ENCODE results near the gene TNFSF15. TPM values are rescaled to one million over a fixed set of nuclear protein-coding genes. Genes with fewer than 3 reads are reported as not detected.

TNFSF15 gene
- total RNA-seq, 2 donors from 2014 or later = 1.7 to 9.0 TPM

DNA sequence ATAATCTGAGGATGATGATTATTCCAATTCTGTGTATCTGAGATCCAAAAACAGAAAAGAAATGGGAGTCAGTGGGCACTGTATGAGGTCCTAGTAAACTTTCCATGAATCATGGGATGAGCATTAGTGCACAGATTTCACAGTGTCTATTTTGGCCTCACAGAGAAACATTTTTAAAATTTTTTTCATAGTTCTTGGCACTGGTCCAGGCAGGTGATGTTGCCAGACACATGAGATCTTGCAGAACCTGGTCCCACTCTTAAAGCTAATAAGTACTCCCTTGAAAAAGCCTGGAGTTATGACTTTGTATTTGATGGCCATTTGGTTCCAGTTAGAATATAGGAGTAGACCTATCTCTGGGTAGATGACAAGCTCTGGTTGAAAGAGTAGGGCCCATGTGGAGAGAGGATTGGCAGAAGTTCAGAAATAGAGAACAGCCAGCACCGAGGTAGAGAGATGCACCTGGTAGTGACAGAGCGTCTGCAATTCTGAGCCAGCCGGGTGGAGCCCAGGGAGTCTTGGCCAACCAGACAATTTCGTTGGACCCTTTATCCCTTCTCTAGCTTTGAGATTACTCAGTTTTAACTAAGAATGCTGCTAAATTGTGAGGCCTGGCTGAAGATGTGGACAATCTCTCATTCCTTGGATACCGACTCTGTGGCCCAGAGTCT is 6.3 kb upstream of the TNFSF15 start:
- Histone ChIP-seq H3K4me3 (no peak overlapping the region), H3K4me1 (replicated peaks) (no peaks in the 10 kb centered on the region), H3K36me3 (no peaks in the 10 kb centered on the region), H3K27me3 (replicated peaks; ENCODE audit: insufficient read depth) (no peaks in the 10 kb centered on the region), H3K27ac (no peak overlapping the region), H3K9me3 (no peaks in the 10 kb centered on the region)
- DNase-seq (ENCODE audit: low spot score) = no peak
- 83% methylated on average over 5 of the region's 5 CpGs for WGBS
- intact Hi-C loops (cut with DNase I) = no loop called here
- no peak for TF ChIP-seq POLR2A (IDR thresholded peaks at IDR 0.05)
- no peak for TF ChIP-seq POLR2AphosphoS5 (IDR thresholded peaks at IDR 0.05)
- TF ChIP-seq, protein P1, sequence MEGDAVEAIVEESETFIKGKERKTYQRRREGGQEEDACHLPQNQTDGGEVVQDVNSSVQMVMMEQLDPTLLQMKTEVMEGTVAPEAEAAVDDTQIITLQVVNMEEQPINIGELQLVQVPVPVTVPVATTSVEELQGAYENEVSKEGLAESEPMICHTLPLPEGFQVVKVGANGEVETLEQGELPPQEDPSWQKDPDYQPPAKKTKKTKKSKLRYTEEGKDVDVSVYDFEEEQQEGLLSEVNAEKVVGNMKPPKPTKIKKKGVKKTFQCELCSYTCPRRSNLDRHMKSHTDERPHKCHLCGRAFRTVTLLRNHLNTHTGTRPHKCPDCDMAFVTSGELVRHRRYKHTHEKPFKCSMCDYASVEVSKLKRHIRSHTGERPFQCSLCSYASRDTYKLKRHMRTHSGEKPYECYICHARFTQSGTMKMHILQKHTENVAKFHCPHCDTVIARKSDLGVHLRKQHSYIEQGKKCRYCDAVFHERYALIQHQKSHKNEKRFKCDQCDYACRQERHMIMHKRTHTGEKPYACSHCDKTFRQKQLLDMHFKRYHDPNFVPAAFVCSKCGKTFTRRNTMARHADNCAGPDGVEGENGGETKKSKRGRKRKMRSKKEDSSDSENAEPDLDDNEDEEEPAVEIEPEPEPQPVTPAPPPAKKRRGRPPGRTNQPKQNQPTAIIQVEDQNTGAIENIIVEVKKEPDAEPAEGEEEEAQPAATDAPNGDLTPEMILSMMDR (IDR thresholded peaks at IDR 0.05) = no peak

DNA sequence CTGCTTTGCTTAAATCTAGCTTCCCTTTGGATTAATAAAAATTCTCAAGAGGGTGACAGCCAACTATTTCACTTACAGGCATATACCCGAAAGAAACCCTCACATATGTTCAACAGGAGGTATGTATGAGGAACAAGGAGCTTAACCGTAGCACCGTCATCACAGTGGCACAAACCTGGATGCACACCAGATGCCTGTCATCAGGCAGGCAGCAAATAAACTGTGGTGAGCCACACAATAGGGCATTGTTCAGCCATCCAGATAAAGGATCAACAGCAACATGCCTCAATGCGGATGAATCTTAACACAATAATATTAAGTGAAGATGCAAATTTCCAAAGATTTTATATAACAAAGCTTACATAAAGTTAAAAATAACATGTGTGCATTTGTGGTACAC is 5.5 kb upstream of the TNFSF15 start:
- TF ChIP-seq, protein P1 (IDR thresholded peaks at IDR 0.05) = no peak
- TF ChIP-seq POLR2AphosphoS5 (IDR thresholded peaks at IDR 0.05) = peak; percentile 20
- H3K9me3 ChIP-seq = no peaks in the 10 kb centered on the region
- H3K27me3 ChIP-seq (replicated peaks; ENCODE audit: insufficient read depth) = no peaks in the 10 kb centered on the region
- no peak overlapping the region for H3K4me3 ChIP-seq
- intact Hi-C loops (cut with DNase I) = no loop called here
- H3K27ac ChIP-seq = no peak overlapping the region
- WGBS = 49% methylated on average over 4 of the region's 4 CpGs
- H3K36me3 ChIP-seq = no peaks in the 10 kb centered on the region
- no peaks in the 10 kb centered on the region for H3K4me1 ChIP-seq (replicated peaks)
- peak; percentile 47 for DNase-seq (ENCODE audit: low spot score)

DNA sequence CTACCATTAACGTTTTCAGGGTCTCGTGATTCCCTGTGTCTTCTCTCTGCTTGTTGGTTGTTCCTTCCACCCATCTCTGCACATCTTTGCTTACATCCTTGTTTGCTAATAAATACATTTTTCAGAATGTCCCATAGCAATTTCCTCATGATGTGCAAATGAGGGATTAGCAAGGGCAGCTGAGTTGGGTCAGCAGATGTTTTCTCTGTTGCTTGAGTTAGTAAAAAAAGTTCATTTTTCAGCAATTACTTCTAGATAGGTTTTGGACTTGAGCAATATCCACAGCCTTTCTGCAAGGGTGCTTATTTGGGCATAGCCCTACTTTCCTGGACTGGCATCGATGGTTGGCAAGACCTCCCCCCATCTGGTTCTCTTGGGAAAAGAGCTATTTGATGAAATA is 4.8 kb upstream of the TNFSF15 start:
- Histone ChIP-seq H3K27me3 (replicated peaks; ENCODE audit: insufficient read depth) (no peaks in the 10 kb centered on the region), H3K36me3 (no peaks in the 10 kb centered on the region), H3K27ac (no peak overlapping the region), H3K4me3 (no peak overlapping the region), H3K4me1 (replicated peaks) (no peaks in the 10 kb centered on the region), H3K9me3 (no peaks in the 10 kb centered on the region)
- WGBS = 92% methylated on average over 3 of the region's 3 CpGs
- TF ChIP-seq POLR2AphosphoS5 (IDR thresholded peaks at IDR 0.05) = no peak
- no peak for TF ChIP-seq POLR2A (IDR thresholded peaks at IDR 0.05)
- TF ChIP-seq, protein P1 (IDR thresholded peaks at IDR 0.05) = no peak
- intact Hi-C loops (cut with DNase I) = no loop called here
- no peak for DNase-seq (ENCODE audit: low spot score)

DNA sequence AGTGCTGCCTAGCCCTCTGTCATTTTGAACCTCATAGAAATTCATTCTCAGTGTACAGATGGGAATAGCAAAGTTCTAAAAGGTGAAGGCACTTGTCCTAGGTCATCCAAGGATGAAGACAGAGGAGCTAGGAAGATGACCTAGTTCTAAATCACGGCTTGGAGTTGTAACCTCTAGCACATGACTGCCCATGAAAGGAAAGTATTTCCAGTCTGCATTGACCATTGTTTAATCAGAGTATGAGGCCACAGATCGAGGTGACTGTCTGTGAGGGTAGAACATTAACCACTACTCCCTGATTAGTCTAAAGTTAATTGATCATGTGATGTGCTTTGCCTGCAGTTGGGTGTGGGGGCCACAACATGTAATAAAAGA is 674 bp upstream of the TNFSF15 start:
- intact Hi-C loops (cut with DNase I) = no loop called here
- 11% methylated on average over 2 of the region's 2 CpGs for WGBS

DNA sequence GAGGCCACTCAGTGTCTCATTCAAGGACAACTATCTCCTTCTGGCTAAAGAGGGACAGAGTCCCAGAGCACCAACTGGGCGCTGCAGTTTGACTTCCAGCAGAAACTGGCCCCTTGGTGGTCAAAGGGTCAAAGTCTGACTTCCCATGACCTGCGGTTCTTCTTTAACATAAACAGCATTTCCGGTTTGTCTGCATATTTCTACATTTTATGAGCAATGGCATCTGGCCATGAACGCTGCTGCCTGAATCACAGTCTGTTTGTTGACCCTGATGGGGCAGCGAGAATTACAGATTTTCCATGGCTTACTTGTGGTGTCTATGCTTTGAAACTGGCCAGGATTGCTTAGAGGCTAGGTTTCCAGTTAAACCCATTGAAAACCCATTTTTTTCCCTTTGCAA is 1.3 kb downstream of the TNFSF15 start:
- no peak overlapping the region for H3K4me3 ChIP-seq
- H3K27ac ChIP-seq = peak overlapping the region; percentile 63 to 65
- H3K36me3 ChIP-seq = no peaks in the 10 kb centered on the region
- intact Hi-C loops (cut with DNase I) = no loop called here
- H3K4me1 ChIP-seq (replicated peaks) = peaks cover 3% of the 10 kb centered on the region
- DNase-seq (ENCODE audit: low spot score) = peak; percentile 86
- no peaks in the 10 kb centered on the region for H3K27me3 ChIP-seq (replicated peaks; ENCODE audit: insufficient read depth)
- TF ChIP-seq, protein P1 (IDR thresholded peaks at IDR 0.05) = no peak
- TF ChIP-seq POLR2AphosphoS5 (IDR thresholded peaks at IDR 0.05) (peak; percentile 88), POLR2A (IDR thresholded peaks at IDR 0.05) (peak; percentile 5)
- 29% methylated on average over 5 of the region's 5 CpGs for WGBS
- H3K9me3 ChIP-seq = no peaks in the 10 kb centered on the region

More for the DNA sequence above, 674 bp upstream of the TNFSF15 start:
- TF ChIP-seq POLR2A (IDR thresholded peaks at IDR 0.05) = no peak
- TF ChIP-seq POLR2AphosphoS5 (IDR thresholded peaks at IDR 0.05) = no peak
- TF ChIP-seq, protein P1 (IDR thresholded peaks at IDR 0.05) = no peak
- Histone ChIP-seq H3K4me3 (no peak overlapping the region), H3K27me3 (replicated peaks; ENCODE audit: insufficient read depth) (no peaks in the 10 kb centered on the region), H3K36me3 (no peaks in the 10 kb centered on the region), H3K27ac (peak overlapping the region; percentile 63 to 65), H3K9me3 (no peaks in the 10 kb centered on the region), H3K4me1 (replicated peaks) (peaks cover 3% of the 10 kb centered on the region)
- DNase-seq (ENCODE audit: low spot score) = no peak
